HepG2 (cell line): ENCODE data around the gene NUCB1. TPM values are rescaled to one million over a fixed set of nuclear protein-coding genes. Genes with fewer than 3 reads are reported as not detected.

Experiments used
- AGO1 ChIP-seq: fragments of 200-400 bp; formaldehyde crosslinking; IDR thresholded peaks from 2 replicates; pipeline ENCODE4 v1.6.1; 2017; ENCODE audit warnings: mild to moderate bottlenecking, low read depth, low read length, moderate library complexity; ENCODE audit not compliant: poor library complexity, severe bottlenecking
- CC2D1A ChIP-seq: sonication (generic); formaldehyde crosslinking; IDR thresholded peaks from 2 replicates; pipeline ENCODE4 v1.8.1; 2023; ENCODE audit warnings: mild to moderate bottlenecking, missing genetic modification reagents
- CENPX ChIP-seq: sonication (generic); formaldehyde crosslinking; IDR thresholded peaks from 2 replicates; pipeline ENCODE4 v1.9.0; 2021; ENCODE audit warnings: mild to moderate bottlenecking, missing genetic modification reagents, moderate library complexity
- HNF1B ChIP-seq: sonication (generic); formaldehyde crosslinking; IDR thresholded peaks from 2 replicates; pipeline ENCODE4 v1.5.1; 2020; ENCODE audit warnings: mild to moderate bottlenecking, moderate library complexity, missing genetic modification reagents
- KAT7 ChIP-seq: IDR thresholded peaks from 2 replicates; pipeline ENCODE4 v1.6.1; 2018; ENCODE audit warnings: borderline replicate concordance, missing compliant biosample characterization
- KDM5B ChIP-seq: sonication (generic); formaldehyde crosslinking; IDR thresholded peaks from 2 replicates; pipeline ENCODE4 v1.4.0; 2020; ENCODE audit warnings: missing genetic modification reagents, mild to moderate bottlenecking, borderline replicate concordance
- MEF2D ChIP-seq: sonication (generic); formaldehyde crosslinking; IDR thresholded peaks from 2 replicates; pipeline ENCODE4 v1.5.1; 2020; ENCODE audit warnings: mild to moderate bottlenecking, missing genetic modification reagents
- REST ChIP-seq, 2 experiments: IDR thresholded peaks; 2 replicates each; pipeline ENCODE4 v1.6.1; 2011 to 2012; ENCODE audit warnings: low read length in 2 of 2, borderline replicate concordance in 1 of 2, low read depth in 1 of 2, mild to moderate bottlenecking in 1 of 2, moderate library complexity in 1 of 2
- RFX3 ChIP-seq: IDR thresholded peaks from 2 replicates; pipeline ENCODE4 v1.6.1; 2016; ENCODE audit warnings: missing biosample characterization, missing genetic modification reagents
- SSRP1 ChIP-seq: IDR thresholded peaks from 2 replicates; pipeline ENCODE4 v1.6.1; 2016; ENCODE audit warnings: control low read depth
- TGIF2 ChIP-seq: IDR thresholded peaks from 2 replicates; pipeline ENCODE4 v1.6.1; 2016; ENCODE audit warnings: control low read depth, missing compliant biosample characterization
- TOPORS ChIP-seq: sonication (generic); formaldehyde crosslinking; IDR thresholded peaks from 2 replicates; pipeline ENCODE4 v1.8.0; 2023; ENCODE audit warnings: mild to moderate bottlenecking, missing genetic modification reagents
- ZNF468 ChIP-seq: sonication (generic); formaldehyde crosslinking; IDR thresholded peaks from 2 replicates; pipeline ENCODE4 v1.8.0; 2022; ENCODE audit warnings: mild to moderate bottlenecking, moderate library complexity, missing genetic modification reagents
- ZNF710 ChIP-seq: sonication (generic); formaldehyde crosslinking; IDR thresholded peaks from 2 replicates; pipeline ENCODE4 v1.5.0; 2020; ENCODE audit warnings: mild to moderate bottlenecking, missing genetic modification reagents, borderline replicate concordance
- ZNF878 ChIP-seq: sonication (generic); formaldehyde crosslinking; IDR thresholded peaks from 2 replicates; pipeline ENCODE4 v1.8.1; 2023; ENCODE audit warnings: mild to moderate bottlenecking, missing genetic modification reagents, moderate library complexity
- polyA plus RNA-seq, 8 experiments: library from polyadenylated mRNA; depleted of rRNA in 3 of 8; stranded (reverse) in 7 of 8; unstranded in 1 of 8; fragments of >200 nt; fragmentation: Illumina TruSeq in 4 of 8; extraction: Trizol in 4 of 8; gene quantifications; 2 replicates each; pipeline versions ENCODE4 v1.2.1 to v1.2.3, GENCODE V29; 2011 to 2016; ENCODE audit warnings: low read depth in 4 of 8, missing spikeins in 1 of 8, mixed read lengths in 1 of 8; ENCODE audit not compliant: insufficient read depth in 1 of 8
- total RNA-seq, 5 experiments: library from RNA; depleted of rRNA; stranded (reverse); fragments of >200 nt; fragmentation: Illumina TruSeq; extraction: Trizol; gene quantifications; 2 replicates each; pipeline ENCODE4 v1.2.3, GENCODE V29; 2016; ENCODE audit warnings: low read depth in 1 of 5
- TF ChIP-seq, protein P1 (sequence below): sonication (generic); formaldehyde crosslinking; IDR thresholded peaks from 2 replicates; pipeline ENCODE4 v1.5.1; 2020; ENCODE audit warnings: missing genetic modification reagents, mild to moderate bottlenecking, borderline replicate concordance
- TF ChIP-seq, protein P2 (sequence below): sonication (generic); formaldehyde crosslinking; IDR thresholded peaks from 2 replicates; pipeline ENCODE4 v1.4.0; 2020; ENCODE audit warnings: missing genetic modification reagents

Gene NUCB1
- total and polyA plus RNA-seq, 2 of the 13 experiments (the other 11 are each of a cell fraction or from before 2014, with no cell fraction given), result 82.3 to 106 TPM

GRCh38 chr19:48965040-48965805, 65.1 kb downstream of the NUCB1 start, which contains the start of gene FTL (continued):
- TF ChIP-seq AGO1, result peak; percentile 84
- 0 out of 2 replicates have a peak, but pooled peaks have one; percentile 76 for TF ChIP-seq ZNF468
- no peak for TF ChIP-seq CC2D1A (CRISPR knock-in tag)
- TF ChIP-seq KDM5B (CRISPR knock-in tag), result peak; percentile 76
- TF ChIP-seq TGIF2 (CRISPR knock-in tag), result peak; percentile 89
- TF ChIP-seq, protein P1, sequence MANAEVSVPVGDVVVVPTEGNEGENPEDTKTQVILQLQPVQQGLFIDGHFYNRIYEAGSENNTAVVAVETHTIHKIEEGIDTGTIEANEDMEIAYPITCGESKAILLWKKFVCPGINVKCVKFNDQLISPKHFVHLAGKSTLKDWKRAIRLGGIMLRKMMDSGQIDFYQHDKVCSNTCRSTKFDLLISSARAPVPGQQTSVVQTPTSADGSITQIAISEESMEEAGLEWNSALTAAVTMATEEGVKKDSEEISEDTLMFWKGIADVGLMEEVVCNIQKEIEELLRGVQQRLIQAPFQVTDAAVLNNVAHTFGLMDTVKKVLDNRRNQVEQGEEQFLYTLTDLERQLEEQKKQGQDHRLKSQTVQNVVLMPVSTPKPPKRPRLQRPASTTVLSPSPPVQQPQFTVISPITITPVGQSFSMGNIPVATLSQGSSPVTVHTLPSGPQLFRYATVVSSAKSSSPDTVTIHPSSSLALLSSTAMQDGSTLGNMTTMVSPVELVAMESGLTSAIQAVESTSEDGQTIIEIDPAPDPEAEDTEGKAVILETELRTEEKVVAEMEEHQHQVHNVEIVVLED (CRISPR knock-in tag), result peak; percentile 68; the same call in 1 of the 2 replicates
- no peak; the same call in 1 of the 2 replicates for TF ChIP-seq KAT7 (CRISPR knock-in tag)
- TF ChIP-seq, protein P2, sequence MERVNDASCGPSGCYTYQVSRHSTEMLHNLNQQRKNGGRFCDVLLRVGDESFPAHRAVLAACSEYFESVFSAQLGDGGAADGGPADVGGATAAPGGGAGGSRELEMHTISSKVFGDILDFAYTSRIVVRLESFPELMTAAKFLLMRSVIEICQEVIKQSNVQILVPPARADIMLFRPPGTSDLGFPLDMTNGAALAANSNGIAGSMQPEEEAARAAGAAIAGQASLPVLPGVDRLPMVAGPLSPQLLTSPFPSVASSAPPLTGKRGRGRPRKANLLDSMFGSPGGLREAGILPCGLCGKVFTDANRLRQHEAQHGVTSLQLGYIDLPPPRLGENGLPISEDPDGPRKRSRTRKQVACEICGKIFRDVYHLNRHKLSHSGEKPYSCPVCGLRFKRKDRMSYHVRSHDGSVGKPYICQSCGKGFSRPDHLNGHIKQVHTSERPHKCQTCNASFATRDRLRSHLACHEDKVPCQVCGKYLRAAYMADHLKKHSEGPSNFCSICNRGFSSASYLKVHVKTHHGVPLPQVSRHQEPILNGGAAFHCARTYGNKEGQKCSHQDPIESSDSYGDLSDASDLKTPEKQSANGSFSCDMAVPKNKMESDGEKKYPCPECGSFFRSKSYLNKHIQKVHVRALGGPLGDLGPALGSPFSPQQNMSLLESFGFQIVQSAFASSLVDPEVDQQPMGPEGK (CRISPR knock-in tag), result peak; percentile 92
- TF ChIP-seq SSRP1 (CRISPR knock-in tag), result peak; percentile 98; the same call in 1 of the 2 replicates
- no peak; the same call in 1 of the 2 replicates for TF ChIP-seq TOPORS (CRISPR knock-in tag)
- TF ChIP-seq ZNF710 (CRISPR knock-in tag), result no peak
- TF ChIP-seq MEF2D (CRISPR knock-in tag), result no peak; the same call in 1 of the 2 replicates
- no peak for TF ChIP-seq RFX3 (CRISPR knock-in tag)
- TF ChIP-seq CENPX (CRISPR knock-in tag), result no peak
- peak in 1 of 2 experiments; percentile 80; a peak in 2 of 4 replicates for TF ChIP-seq REST (IDR thresholded peaks at IDR 0.05; ENCODE audit: borderline replicate concordance in 1 of 2, low read depth in 1 of 2, low read length in 2 of 2)
- peak; percentile 85 for TF ChIP-seq HNF1B (CRISPR knock-in tag)
- peak; percentile 98 for TF ChIP-seq ZNF878 (CRISPR knock-in tag)
